WTC11 (cell line): ENCODE results near the gene ENDOV. TPM values are rescaled to one million over a fixed set of nuclear protein-coding genes. Genes with fewer than 3 reads are reported as not detected.
"Not testable (repeated sequence)": the region's sequence is repeated elsewhere in the genome, so short reads cannot be mapped to it uniquely, and the experiment has no call there.

Experiments used
- ATAC-seq: fragments of 200-7000 bp; cut with Tn5 transposase; 2 replicates; pipeline ENCODE4 v1.10.0; 2021; ENCODE audit warnings: mild to moderate bottlenecking, moderate library complexity
- CTCF ChIA-PET: fragments of 300-600 bp; sonication (Branson Sonifier 250); formaldehyde crosslinking; loops from one replicate; lab custom pipeline; 2021; ENCODE audit warnings: antibody characterized with exemption; lab: Charles Lee
- POLR2A ChIA-PET: fragments of 350-600 bp; sonication (Branson Sonifier 250); formaldehyde crosslinking; loops from one replicate; lab custom pipeline; 2021; ENCODE audit warnings: antibody characterized with exemption; lab: Charles Lee
- DNase-seq: peaks from one replicate; pipeline ENCODE4 v3.0.0; 2021; ENCODE audit warnings: low spot score
- H3K27ac Mint-ChIP-seq: 2 replicates; pipeline ENCODE4 v1.8.0; 2021; ENCODE audit warnings: mixed read lengths
- H3K27me3 Mint-ChIP-seq: 2 replicates; pipeline ENCODE4 v1.8.0; 2021; ENCODE audit warnings: low read depth, mild to moderate bottlenecking, moderate library complexity, mixed read lengths
- H3K36me3 Mint-ChIP-seq: 2 replicates; pipeline ENCODE4 v1.8.0; 2021; ENCODE audit warnings: mixed read lengths
- H3K4me1 Mint-ChIP-seq: 2 replicates; pipeline ENCODE4 v1.8.0; 2022; ENCODE audit warnings: mixed read lengths
- H3K4me3 Mint-ChIP-seq: 2 replicates; pipeline ENCODE4 v1.8.0; 2021; ENCODE audit warnings: mild to moderate bottlenecking, moderate library complexity, mixed read lengths
- H3K9me3 Mint-ChIP-seq: 2 replicates; pipeline ENCODE4 v1.8.0; 2021; ENCODE audit warnings: mixed read lengths
- AFF4 ChIP-seq: sonication (generic); formaldehyde crosslinking; IDR thresholded peaks from 2 replicates; pipeline ENCODE4 v1.8.1; 2023; ENCODE audit warnings: mild to moderate bottlenecking, missing genetic modification reagents, borderline replicate concordance
- EMX1 ChIP-seq: fragments of 250-450 bp; sonication (Bioruptor Pico); IDR thresholded peaks from 2 replicates; pipeline ENCODE4 v1.8.0; 2021; ENCODE audit warnings: mild to moderate bottlenecking
- FOXJ3 ChIP-seq: sonication (generic); formaldehyde crosslinking; IDR thresholded peaks from 2 replicates; pipeline ENCODE4 v1.9.0; 2021; ENCODE audit warnings: missing genetic modification reagents, mild to moderate bottlenecking, borderline replicate concordance
- GRHL2 ChIP-seq: fragments of 250-450 bp; sonication (Bioruptor Pico); IDR thresholded peaks from 2 replicates; pipeline ENCODE4 v1.8.0; 2022; ENCODE audit warnings: mild to moderate bottlenecking, moderate library complexity; ENCODE audit not compliant: insufficient replicate concordance, severe bottlenecking
- HMGXB4 ChIP-seq: sonication (generic); formaldehyde crosslinking; IDR thresholded peaks from 2 replicates; pipeline ENCODE4 v1.8.1; 2023; ENCODE audit warnings: mild to moderate bottlenecking, moderate library complexity, missing genetic modification reagents
- JAZF1 ChIP-seq: fragments of 250-450 bp; sonication (Bioruptor Pico); IDR thresholded peaks from 2 replicates; pipeline ENCODE4 v1.9.0; 2021; ENCODE audit warnings: moderate library complexity, mild to moderate bottlenecking, inconsistent platforms
- NFE2L1 ChIP-seq: sonication (generic); formaldehyde crosslinking; IDR thresholded peaks from 2 replicates; pipeline ENCODE4 v1.8.1; 2023; ENCODE audit warnings: missing genetic modification reagents
- OVOL2 ChIP-seq: fragments of 250-450 bp; sonication (Bioruptor Pico); IDR thresholded peaks from 2 replicates; pipeline ENCODE4 v1.9.0; 2021; ENCODE audit warnings: mild to moderate bottlenecking, borderline replicate concordance
- ZNF532 ChIP-seq: fragments of 250-450 bp; sonication (Bioruptor Pico); IDR thresholded peaks from 2 replicates; pipeline ENCODE4 v1.9.0; 2021; ENCODE audit warnings: mild to moderate bottlenecking, borderline replicate concordance
- total RNA-seq: library from RNA; stranded (reverse); gene quantifications from 3 replicates; pipeline ENCODE4 v1.2.3, GENCODE V29; 2021
- TF ChIP-seq, protein P1 (sequence below): fragments of 250-450 bp; sonication (Bioruptor Pico); IDR thresholded peaks from 2 replicates; pipeline ENCODE4 v2.1.2; 2022; ENCODE audit warnings: mild to moderate bottlenecking, moderate library complexity
- TF ChIP-seq, protein P2 (sequence below): sonication (generic); formaldehyde crosslinking; IDR thresholded peaks from 2 replicates; pipeline ENCODE4 v1.8.1; 2022; ENCODE audit warnings: mild to moderate bottlenecking, moderate library complexity, missing genetic modification reagents

ENDOV gene
- total RNA-seq, 1 experiment from 2014 or later = 25.2 TPM

DNA sequence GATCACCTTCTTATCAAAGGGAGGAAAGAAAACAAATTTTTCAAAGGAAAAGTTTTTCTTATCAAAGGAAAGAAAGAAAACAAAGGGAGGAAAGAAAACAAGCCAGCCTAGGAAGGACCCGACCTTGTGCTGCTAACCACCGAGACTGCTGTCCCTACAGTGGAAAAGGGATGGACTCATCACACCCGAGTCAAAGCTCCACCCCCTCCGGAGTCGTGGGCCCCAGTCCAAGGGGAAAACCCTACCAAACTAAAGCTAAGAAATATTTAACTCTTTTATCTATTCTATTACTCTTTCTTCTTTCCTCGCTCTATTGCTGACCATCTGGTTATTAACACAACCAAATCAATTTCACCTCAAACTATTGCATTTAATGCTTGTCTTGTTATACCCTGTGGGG is 6.1 kb upstream of the ENDOV start:
- CTCF ChIA-PET = no interaction called here
- no peak for ATAC-seq
- Mint-ChIP-seq H3K27ac (no peak overlapping the region), H3K4me1 (no peaks in the 10 kb centered on the region; the same call in 1 of the 2 replicates), H3K4me3 (no peak overlapping the region), H3K9me3 (no peaks in the 10 kb centered on the region), H3K36me3 (no peaks in the 10 kb centered on the region), H3K27me3 (peaks cover 17% of the 10 kb centered on the region)
- TF ChIP-seq ZNF532 (CRISPR knock-in tag) = no peak
- TF ChIP-seq, protein P1, sequence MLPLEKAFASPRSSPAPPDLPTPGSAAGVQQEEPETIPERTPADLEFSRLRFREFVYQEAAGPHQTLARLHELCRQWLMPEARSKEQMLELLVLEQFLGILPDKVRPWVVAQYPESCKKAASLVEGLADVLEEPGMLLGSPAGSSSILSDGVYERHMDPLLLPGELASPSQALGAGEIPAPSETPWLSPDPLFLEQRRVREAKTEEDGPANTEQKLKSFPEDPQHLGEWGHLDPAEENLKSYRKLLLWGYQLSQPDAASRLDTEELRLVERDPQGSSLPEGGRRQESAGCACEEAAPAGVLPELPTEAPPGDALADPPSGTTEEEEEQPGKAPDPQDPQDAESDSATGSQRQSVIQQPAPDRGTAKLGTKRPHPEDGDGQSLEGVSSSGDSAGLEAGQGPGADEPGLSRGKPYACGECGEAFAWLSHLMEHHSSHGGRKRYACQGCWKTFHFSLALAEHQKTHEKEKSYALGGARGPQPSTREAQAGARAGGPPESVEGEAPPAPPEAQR (CRISPR knock-in tag) = no peak
- TF ChIP-seq GRHL2 (CRISPR knock-in tag) = no peak
- TF ChIP-seq OVOL2 (CRISPR knock-in tag) = no peak
- POLR2A ChIA-PET = no interaction called here
- DNase-seq = no peak

- H3K27me3 Mint-ChIP-seq = peaks cover 25% of the 10 kb centered on the region
- no peaks in the 10 kb centered on the region for H3K36me3 Mint-ChIP-seq
- TF ChIP-seq, protein P2, sequence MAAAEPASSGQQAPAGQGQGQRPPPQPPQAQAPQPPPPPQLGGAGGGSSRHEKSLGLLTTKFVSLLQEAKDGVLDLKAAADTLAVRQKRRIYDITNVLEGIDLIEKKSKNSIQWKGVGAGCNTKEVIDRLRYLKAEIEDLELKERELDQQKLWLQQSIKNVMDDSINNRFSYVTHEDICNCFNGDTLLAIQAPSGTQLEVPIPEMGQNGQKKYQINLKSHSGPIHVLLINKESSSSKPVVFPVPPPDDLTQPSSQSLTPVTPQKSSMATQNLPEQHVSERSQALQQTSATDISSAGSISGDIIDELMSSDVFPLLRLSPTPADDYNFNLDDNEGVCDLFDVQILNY (CRISPR knock-in tag) = no peak
- no peak for TF ChIP-seq HMGXB4
- no peak for TF ChIP-seq NFE2L1
- TF ChIP-seq FOXJ3 = no peak
- TF ChIP-seq AFF4 = no peak
- no peak for TF ChIP-seq JAZF1 (CRISPR knock-in tag)
- no peak for TF ChIP-seq EMX1
- H3K27ac Mint-ChIP-seq = no peak overlapping the region
- POLR2A ChIA-PET = no interaction called here
- H3K4me1 Mint-ChIP-seq = peaks cover 6% of the 10 kb centered on the region
- CTCF ChIA-PET = no interaction called here
- ATAC-seq = no peak
- H3K9me3 Mint-ChIP-seq = no peaks in the 10 kb centered on the region
- DNase-seq = no peak
- H3K4me3 Mint-ChIP-seq = no peak overlapping the region
These were observed 5.3 kb upstream of the ENDOV start for GRCh38 chr17:80409626-80410025.

GRCh38 chr17:80410441-80411087 is 4.4 kb upstream of the ENDOV start:
- H3K27ac Mint-ChIP-seq, ATAC-seq, H3K36me3 Mint-ChIP-seq, POLR2A ChIA-PET, H3K9me3 Mint-ChIP-seq, H3K4me1 Mint-ChIP-seq, H3K4me3 Mint-ChIP-seq, DNase-seq: not testable (repeated sequence)
- peaks cover 28% of the 10 kb centered on the region for H3K27me3 Mint-ChIP-seq
- CTCF ChIA-PET = interaction anchor here (0.6 kb wide), 1 partner anchor 23 kb away, joined by 3 read pairs; no protein-coding TSS in a partner anchor
